Mesothelial cell of epicardium (in vitro differentiated cells): ENCODE results near the gene RHOB. TPM values are rescaled to one million over a fixed set of nuclear protein-coding genes. Genes with fewer than 3 reads are reported as not detected.

ENCODE experiments used
- DNase-seq, 2 experiments: peaks; one replicate each; pipeline ENCODE4 v3.0.0; 2021; ENCODE audit warnings: low spot score in 2 of 2; ENCODE audit not compliant: unreplicated experiment in 2 of 2
- H3K27ac Mint-ChIP-seq: 2 replicates; pipeline ENCODE4 v1.8.0; 2021; ENCODE audit warnings: mixed read lengths
- H3K27me3 Mint-ChIP-seq: 2 replicates; pipeline ENCODE4 v1.8.0; 2021; ENCODE audit warnings: low read depth, mixed read lengths
- H3K36me3 Mint-ChIP-seq: 2 replicates; pipeline ENCODE4 v1.8.0; 2021; ENCODE audit warnings: mixed read lengths
- H3K4me1 Mint-ChIP-seq: 2 replicates; pipeline ENCODE4 v1.8.0; 2021; ENCODE audit warnings: mixed read lengths
- H3K4me3 Mint-ChIP-seq: 2 replicates; pipeline ENCODE4 v1.8.0; 2021; ENCODE audit warnings: mild to moderate bottlenecking, moderate library complexity, mixed read lengths
- H3K9me3 Mint-ChIP-seq: 2 replicates; pipeline ENCODE4 v1.8.0; 2021; ENCODE audit warnings: mixed read lengths
- total RNA-seq: library from RNA; stranded (reverse); gene quantifications from 3 replicates; pipeline ENCODE4 v1.2.1, GENCODE V29; 2021
- TF ChIP-seq, protein P1 (sequence below): fragments of 200-600 bp; sonication (generic); IDR thresholded peaks from one replicate; pipeline ENCODE4 v1.5.0; 2021; ENCODE audit warnings: antibody characterized with exemption; ENCODE audit not compliant: unreplicated experiment

Gene RHOB
- total RNA-seq, 1 donor from 2014 or later, result 85.9 TPM

DNA sequence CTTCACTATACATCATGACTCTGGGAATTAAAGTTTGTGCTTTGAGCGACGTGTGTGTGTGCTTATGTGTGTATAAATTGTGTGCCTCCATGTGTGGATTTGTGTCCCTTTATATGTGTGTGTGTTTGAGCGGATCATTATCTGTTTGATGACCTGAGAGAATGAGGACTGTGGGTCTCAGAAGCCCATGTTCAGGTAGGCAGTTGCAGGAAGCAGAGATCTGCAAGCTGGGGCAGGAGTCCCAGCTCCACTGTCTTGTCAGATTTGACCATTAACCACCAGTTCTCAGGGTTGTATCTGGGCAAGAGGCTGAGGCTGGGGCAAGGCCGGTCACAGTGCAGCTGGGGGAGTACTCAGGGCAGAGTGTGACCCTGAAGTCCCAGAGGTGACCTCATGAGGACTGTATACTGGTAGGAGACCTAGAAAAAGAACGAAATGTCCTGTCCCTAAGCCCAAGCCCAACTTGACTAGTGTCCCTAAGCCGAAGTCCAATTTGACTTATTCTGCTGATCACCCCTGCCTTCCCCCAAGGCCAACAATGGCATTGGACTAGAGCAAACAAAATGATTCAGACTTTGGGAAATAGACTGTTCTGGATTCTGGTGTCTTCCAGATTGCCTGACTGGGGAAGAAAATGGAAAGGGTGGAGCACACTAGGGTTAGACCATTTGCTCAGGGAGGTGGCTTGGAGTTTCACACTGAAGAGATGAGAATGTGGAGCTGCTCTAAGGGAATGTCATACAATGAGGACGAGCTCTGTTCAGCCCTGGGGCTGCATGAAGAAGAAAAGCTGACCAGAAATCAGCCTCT is 28.1 kb downstream of the RHOB start:
- no peak for DNase-seq
- TF ChIP-seq, protein P1, sequence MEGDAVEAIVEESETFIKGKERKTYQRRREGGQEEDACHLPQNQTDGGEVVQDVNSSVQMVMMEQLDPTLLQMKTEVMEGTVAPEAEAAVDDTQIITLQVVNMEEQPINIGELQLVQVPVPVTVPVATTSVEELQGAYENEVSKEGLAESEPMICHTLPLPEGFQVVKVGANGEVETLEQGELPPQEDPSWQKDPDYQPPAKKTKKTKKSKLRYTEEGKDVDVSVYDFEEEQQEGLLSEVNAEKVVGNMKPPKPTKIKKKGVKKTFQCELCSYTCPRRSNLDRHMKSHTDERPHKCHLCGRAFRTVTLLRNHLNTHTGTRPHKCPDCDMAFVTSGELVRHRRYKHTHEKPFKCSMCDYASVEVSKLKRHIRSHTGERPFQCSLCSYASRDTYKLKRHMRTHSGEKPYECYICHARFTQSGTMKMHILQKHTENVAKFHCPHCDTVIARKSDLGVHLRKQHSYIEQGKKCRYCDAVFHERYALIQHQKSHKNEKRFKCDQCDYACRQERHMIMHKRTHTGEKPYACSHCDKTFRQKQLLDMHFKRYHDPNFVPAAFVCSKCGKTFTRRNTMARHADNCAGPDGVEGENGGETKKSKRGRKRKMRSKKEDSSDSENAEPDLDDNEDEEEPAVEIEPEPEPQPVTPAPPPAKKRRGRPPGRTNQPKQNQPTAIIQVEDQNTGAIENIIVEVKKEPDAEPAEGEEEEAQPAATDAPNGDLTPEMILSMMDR, result no peak
- peaks cover 23% of the 10 kb centered on the region for H3K4me1 Mint-ChIP-seq
- peaks cover 7% of the 10 kb centered on the region for H3K9me3 Mint-ChIP-seq
- H3K36me3 Mint-ChIP-seq, result no peaks in the 10 kb centered on the region
- no peak overlapping the region for H3K4me3 Mint-ChIP-seq
- no peaks in the 10 kb centered on the region for H3K27me3 Mint-ChIP-seq
- no peak overlapping the region for H3K27ac Mint-ChIP-seq

DNA sequence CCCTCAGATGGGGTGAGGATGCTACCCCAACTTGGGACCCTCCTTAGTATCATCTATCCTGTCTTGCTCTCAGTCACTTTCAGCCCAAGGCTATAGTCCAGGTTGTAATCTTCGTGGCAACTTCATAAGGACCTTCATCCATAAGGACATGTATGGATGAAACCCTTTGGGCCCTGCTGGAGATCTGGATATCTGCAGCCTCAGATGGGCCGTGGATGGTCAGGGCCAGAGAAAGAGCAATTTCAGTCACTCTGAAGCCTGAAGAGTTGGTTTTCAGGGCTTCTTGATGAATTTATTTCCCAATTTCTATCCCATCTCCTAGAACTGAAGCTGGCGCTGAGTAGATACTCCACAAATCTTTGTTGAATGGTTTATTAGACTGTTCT is 28.7 kb downstream of the RHOB start:
- no peak overlapping the region for H3K27ac Mint-ChIP-seq
- no peaks in the 10 kb centered on the region for H3K27me3 Mint-ChIP-seq
- no peak overlapping the region for H3K4me3 Mint-ChIP-seq
- H3K9me3 Mint-ChIP-seq, result peaks cover 7% of the 10 kb centered on the region
- H3K4me1 Mint-ChIP-seq, result peaks cover 23% of the 10 kb centered on the region
- no peak for DNase-seq
- no peaks in the 10 kb centered on the region for H3K36me3 Mint-ChIP-seq
- TF ChIP-seq, protein P1, result no peak

DNA sequence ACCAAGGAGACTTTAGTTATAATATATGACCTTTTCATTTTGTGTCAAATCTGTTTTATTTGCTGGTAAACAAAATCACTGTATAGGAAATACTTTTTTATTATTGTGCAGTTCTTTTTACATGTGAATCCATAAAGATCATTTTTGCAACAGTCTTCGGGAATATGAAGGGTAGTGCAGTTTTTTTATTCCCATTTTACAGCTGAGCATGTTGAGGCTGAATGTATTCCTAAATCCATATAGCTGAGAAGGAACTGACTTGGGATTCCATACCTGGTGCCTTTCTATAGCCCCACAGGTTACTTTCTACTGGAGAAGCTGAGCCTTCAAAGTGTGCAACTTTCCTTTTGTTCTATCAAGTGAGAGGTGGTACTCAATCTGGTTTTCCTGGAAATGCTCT is 29.6 kb downstream of the RHOB start:
- no peaks in the 10 kb centered on the region for H3K36me3 Mint-ChIP-seq
- TF ChIP-seq, protein P1, result no peak
- DNase-seq, result no peak
- no peak overlapping the region for H3K4me3 Mint-ChIP-seq
- peaks cover 23% of the 10 kb centered on the region for H3K4me1 Mint-ChIP-seq
- no peak overlapping the region for H3K27ac Mint-ChIP-seq
- H3K27me3 Mint-ChIP-seq, result no peaks in the 10 kb centered on the region
- H3K9me3 Mint-ChIP-seq, result peaks cover 7% of the 10 kb centered on the region

DNA sequence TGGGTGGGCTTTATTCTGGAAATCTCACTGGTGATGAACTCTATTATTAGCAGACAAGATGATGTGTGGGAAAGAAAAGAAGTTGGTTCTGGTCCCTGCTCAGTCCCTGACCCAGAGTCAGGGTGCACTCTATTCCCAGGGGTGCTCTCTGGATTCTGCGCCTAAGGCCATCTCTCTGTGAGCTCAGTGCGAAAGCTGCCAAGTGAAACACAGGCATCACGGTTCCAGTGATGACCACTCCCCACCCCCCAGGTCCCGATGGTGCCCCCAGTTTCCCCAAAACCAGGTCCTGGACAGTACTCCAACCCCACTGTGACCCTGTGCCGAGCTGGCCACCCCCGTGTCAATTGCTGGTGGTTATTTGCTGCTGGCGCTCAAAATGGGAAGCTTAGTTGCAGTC is 30.1 kb downstream of the RHOB start:
- Mint-ChIP-seq H3K4me1 (peaks cover 21% of the 10 kb centered on the region), H3K27ac (no peak overlapping the region), H3K36me3 (no peaks in the 10 kb centered on the region), H3K4me3 (no peak overlapping the region), H3K27me3 (no peaks in the 10 kb centered on the region), H3K9me3 (peaks cover 7% of the 10 kb centered on the region)
- DNase-seq, result no peak
- TF ChIP-seq, protein P1, result no peak

DNA sequence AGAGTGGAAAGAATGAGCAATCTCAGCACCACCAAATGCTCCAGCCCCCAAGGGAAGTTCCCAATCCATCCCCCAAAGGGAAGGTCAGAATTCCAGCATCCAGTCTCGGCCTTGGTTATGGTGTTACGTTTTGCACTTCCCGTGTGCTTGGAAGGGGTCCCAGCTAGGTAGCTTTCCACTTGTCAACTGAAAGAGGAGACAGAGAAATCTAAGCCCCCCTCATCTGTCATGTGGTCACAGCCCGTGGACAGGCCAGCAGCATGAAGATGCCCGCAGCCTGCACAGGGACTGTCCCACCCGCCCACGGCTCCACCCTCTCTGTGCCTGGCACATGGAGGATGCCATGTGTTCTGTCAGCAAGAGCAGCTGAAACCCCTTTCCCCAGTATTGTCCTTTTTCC is 32.1 kb downstream of the RHOB start:
- Mint-ChIP-seq H3K27me3 (no peaks in the 10 kb centered on the region), H3K27ac (no peak overlapping the region), H3K4me1 (peaks cover 9% of the 10 kb centered on the region), H3K4me3 (no peak overlapping the region), H3K9me3 (peaks cover 7% of the 10 kb centered on the region), H3K36me3 (no peaks in the 10 kb centered on the region)
- TF ChIP-seq, protein P1, result no peak
- no peak for DNase-seq
